Activated CD8-positive, alpha-beta T cell treated with anti-CD3 and anti-CD28 coated beads for 36 hours (primary cell): ENCODE measurements around the gene SF1. TPM values are rescaled to one million over a fixed set of nuclear protein-coding genes. Genes with fewer than 3 reads are reported as not detected.

Experiments used
- ATAC-seq: fragments of 200-7000 bp; cut with Tn5 transposase; one replicate; pipeline ENCODE4 v1.10.0; 2021; ENCODE audit warnings: mild to moderate bottlenecking, moderate library complexity
- CTCF ChIA-PET: fragments of 350-600 bp; sonication (Branson Sonifier 250); formaldehyde crosslinking; loops from one replicate; lab custom pipeline; 2021; ENCODE audit warnings: antibody characterized with exemption; lab: Charles Lee
- POLR2A ChIA-PET: fragments of 350-600 bp; sonication (Branson Sonifier 250); formaldehyde crosslinking; loops from one replicate; lab custom pipeline; 2021; ENCODE audit warnings: antibody characterized with exemption; lab: Charles Lee
- DNase-seq: peaks from one replicate; pipeline ENCODE4 v3.0.0-alpha.2; 2020
- H3K27ac Mint-ChIP-seq: one replicate; pipeline ENCODE4 v1.8.0; 2021; ENCODE audit warnings: mild to moderate bottlenecking, mixed read lengths
- H3K27me3 Mint-ChIP-seq: one replicate; pipeline ENCODE4 v1.8.0; 2021; ENCODE audit warnings: mixed read lengths
- H3K36me3 Mint-ChIP-seq: one replicate; pipeline ENCODE4 v1.8.0; 2021; ENCODE audit warnings: low read depth, mixed read lengths
- H3K4me1 Mint-ChIP-seq: one replicate; pipeline ENCODE4 v1.8.0; 2021; ENCODE audit warnings: low read depth, mixed read lengths
- H3K4me3 Mint-ChIP-seq: one replicate; pipeline ENCODE4 v1.8.0; 2021; ENCODE audit warnings: mild to moderate bottlenecking, moderate library complexity, mixed read lengths
- H3K9me3 Mint-ChIP-seq: one replicate; pipeline ENCODE4 v1.8.0; 2021; ENCODE audit warnings: mixed read lengths
- intact Hi-C: fragments of 100-400 bp; cut with micrococcal nuclease; formaldehyde crosslinking; loops from one replicate; pipeline ENCODE4 v1.10.0; 2022
- total RNA-seq, 2 experiments: library from RNA; stranded (reverse); gene quantifications; one replicate each; pipeline ENCODE4 v1.2.3, GENCODE V29; 2021
- TF ChIP-seq, protein P1 (sequence below): fragments of 200-600 bp; IDR thresholded peaks from one replicate; pipeline ENCODE4 v1.8.0; 2022; ENCODE audit warnings: antibody characterized with exemption, mild to moderate bottlenecking

SF1 gene
- total RNA-seq, 2 experiments from 2014 or later = 325 to 342 TPM

DNA sequence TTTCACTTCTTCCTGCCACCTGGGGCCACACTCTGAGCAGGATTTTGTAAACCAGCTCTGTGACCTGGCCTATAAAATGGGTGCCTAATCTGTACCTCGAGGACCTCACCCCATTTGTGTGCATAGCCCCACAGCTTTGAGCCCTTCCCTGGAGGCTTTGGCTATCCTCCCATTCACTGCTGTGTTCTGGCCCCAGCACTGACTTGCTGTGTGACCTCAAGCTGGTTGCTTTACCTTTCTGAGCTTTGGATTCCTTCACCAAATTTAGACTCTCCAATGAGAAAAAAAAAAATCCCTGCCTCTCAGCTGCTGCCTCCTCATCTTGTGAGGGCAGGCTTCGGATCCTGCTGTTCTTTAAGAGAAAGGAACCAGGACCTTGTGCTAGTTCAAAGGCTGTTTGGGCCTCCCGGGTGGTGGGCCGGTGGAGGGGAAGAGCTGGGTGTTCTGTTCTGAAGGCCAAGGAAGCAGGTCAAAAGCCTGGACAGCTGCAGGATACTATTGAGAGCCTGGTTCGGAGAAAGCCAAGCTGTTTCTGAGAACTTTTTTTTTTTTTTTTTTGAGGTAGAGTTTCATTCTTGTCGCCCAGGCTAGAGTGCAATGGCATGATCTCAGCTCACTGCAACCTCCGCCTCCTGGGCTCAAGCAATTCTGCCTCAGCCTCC lies 17.5 kb downstream of the SF1 start:
- intact Hi-C loops = no loop called here
- Mint-ChIP-seq H3K9me3 (no peaks in the 10 kb centered on the region), H3K27me3 (no peaks in the 10 kb centered on the region), H3K36me3 (peaks cover 34% of the 10 kb centered on the region), H3K4me1 (peaks cover 55% of the 10 kb centered on the region), H3K4me3 (no peak overlapping the region), H3K27ac (peak overlapping the region; percentile 87)
- DNase-seq = no peak
- ChIA-PET POLR2A (interaction anchor here (1.1 to 24.1 kb wide), 3 partner anchors 12 to 117 kb away, joined by 3 to 331 read pairs (median 308); partner anchors contain the start of genes RASGRP2 and SF1), CTCF (interaction anchor here (0.9 to 2.1 kb wide), 2 partner anchors 10 to 16 kb away, joined by 4 to 7 read pairs; partner anchors contain the start of gene RASGRP2)
- TF ChIP-seq, protein P1, sequence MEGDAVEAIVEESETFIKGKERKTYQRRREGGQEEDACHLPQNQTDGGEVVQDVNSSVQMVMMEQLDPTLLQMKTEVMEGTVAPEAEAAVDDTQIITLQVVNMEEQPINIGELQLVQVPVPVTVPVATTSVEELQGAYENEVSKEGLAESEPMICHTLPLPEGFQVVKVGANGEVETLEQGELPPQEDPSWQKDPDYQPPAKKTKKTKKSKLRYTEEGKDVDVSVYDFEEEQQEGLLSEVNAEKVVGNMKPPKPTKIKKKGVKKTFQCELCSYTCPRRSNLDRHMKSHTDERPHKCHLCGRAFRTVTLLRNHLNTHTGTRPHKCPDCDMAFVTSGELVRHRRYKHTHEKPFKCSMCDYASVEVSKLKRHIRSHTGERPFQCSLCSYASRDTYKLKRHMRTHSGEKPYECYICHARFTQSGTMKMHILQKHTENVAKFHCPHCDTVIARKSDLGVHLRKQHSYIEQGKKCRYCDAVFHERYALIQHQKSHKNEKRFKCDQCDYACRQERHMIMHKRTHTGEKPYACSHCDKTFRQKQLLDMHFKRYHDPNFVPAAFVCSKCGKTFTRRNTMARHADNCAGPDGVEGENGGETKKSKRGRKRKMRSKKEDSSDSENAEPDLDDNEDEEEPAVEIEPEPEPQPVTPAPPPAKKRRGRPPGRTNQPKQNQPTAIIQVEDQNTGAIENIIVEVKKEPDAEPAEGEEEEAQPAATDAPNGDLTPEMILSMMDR = no peak
- ATAC-seq = no peak

DNA sequence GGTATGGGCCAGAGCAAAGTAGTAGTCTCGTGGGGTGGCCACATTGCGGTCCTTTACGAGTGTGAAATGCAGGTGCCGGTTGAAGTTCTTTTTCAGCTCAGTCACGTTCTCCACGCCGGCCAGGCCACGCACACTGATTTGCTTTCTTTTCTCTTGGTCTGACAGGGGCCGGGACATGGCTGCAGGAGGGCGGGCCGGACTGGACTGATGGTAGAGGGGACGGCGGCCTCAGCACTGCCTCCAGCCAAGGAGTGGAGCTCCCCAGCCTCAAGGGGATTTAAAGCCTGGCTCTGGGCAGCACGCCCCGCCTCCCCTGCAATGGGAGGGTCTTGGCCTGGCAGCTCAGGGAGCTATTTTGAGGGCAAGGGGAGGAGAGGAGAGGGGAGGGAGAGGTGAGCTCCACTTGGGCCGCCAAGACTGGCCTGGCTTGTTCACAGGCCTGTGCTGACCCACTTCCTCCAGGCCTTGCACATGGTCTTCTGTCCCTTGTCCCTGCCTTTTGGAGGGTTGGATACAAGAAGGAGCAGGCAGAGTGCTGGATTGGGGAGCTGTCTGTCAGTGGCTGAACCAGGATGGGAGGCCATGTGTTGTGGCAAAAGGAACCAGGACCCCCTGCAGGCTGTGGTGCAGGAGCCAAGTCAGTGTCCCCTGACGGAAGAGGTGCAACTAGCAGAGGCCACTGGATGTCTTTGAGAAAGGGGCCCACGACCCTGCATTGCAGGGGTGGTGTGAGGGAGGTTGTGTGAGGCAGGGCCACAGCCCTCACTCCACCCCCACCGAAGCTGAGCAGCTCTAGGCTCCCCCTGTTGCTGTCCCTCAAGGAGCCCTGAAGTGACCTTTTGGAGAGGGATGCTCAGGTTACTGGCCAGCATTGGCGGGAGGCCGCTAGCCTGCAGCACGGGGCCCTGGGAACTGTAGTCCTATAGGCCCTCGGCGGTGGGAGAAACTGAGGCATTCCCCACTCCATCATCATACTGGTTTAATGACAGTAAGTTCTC lies 18.3 kb downstream of the SF1 start, which contains the start of gene PYGM:
TSS of gene PYGM (minus strand) at position 253 of the 998 bp plus-strand sequence. CDS start at position 177, 76 bp downstream.
- CTCF ChIA-PET = interaction anchor here (1.0 to 2.1 kb wide), 6 partner anchors 8 to 24 kb away, joined by 3 to 7 read pairs (median 5); partner anchors contain the start of gene RASGRP2
- H3K9me3 Mint-ChIP-seq = no peaks in the 10 kb centered on the region
- peak within 1 kb of the TSS; percentile 87 for H3K27ac Mint-ChIP-seq
- intact Hi-C loops = no loop called here
- TF ChIP-seq, protein P1 = no peak
- no peak for ATAC-seq
- no peak within 1 kb of the TSS for H3K4me3 Mint-ChIP-seq
- POLR2A ChIA-PET = interaction anchor here (1.1 to 24.1 kb wide), 4 partner anchors 12 to 118 kb away, joined by 3 to 331 read pairs (median 156); partner anchors contain the start of genes RASGRP2 and SF1
- peaks cover 27% of the 10 kb centered on the region for H3K36me3 Mint-ChIP-seq
- H3K4me1 Mint-ChIP-seq = peaks cover 48% of the 10 kb centered on the region
- H3K27me3 Mint-ChIP-seq = no peaks in the 10 kb centered on the region
- DNase-seq = no peak

DNA sequence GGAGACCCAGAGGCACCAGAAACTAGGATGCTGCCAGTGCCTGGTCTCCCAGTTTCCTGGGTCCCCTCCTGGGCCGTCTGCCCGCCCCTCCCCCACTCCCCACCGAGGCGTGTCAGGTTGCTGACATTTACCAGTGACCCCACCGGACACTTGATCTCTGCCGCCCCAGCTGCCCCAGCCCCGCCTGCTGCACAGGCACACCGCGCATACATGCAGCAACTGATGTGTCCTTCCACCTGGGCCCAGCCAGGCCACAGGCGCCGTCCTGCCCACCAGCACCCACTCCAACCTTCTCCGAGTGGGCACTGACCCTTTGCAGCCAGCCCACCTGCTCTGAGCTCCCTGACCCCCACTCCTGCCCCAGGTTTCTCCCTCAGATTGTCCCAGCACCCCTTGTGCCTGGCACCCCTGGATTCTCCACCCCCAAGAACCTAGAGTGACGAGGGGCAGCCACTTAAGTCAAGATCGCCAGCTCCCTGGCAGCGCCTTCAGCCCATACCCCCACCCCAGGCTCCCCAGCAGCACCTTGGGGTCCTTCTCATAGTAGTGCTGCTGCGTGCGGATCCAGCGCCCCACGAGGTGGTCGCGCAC lies 19.1 kb downstream of the SF1 start:
- intact Hi-C loops = no loop called here
- peaks cover 19% of the 10 kb centered on the region for H3K36me3 Mint-ChIP-seq
- no peak for ATAC-seq
- no peak overlapping the region for H3K27ac Mint-ChIP-seq
- no peak overlapping the region for H3K4me3 Mint-ChIP-seq
- H3K27me3 Mint-ChIP-seq = no peaks in the 10 kb centered on the region
- DNase-seq = no peak
- CTCF ChIA-PET = interaction anchor here (1.0 to 1.9 kb wide), 5 partner anchors 9 to 23 kb away, joined by 3 to 7 read pairs (median 4); partner anchors contain the start of gene RASGRP2
- POLR2A ChIA-PET = interaction anchor here (1.4 to 24.1 kb wide), 3 partner anchors 11 to 116 kb away, joined by 3 to 331 read pairs (median 308); partner anchors contain the start of genes RASGRP2 and SF1
- peaks cover 40% of the 10 kb centered on the region for H3K4me1 Mint-ChIP-seq
- TF ChIP-seq, protein P1 = no peak
- H3K9me3 Mint-ChIP-seq = no peaks in the 10 kb centered on the region

DNA sequence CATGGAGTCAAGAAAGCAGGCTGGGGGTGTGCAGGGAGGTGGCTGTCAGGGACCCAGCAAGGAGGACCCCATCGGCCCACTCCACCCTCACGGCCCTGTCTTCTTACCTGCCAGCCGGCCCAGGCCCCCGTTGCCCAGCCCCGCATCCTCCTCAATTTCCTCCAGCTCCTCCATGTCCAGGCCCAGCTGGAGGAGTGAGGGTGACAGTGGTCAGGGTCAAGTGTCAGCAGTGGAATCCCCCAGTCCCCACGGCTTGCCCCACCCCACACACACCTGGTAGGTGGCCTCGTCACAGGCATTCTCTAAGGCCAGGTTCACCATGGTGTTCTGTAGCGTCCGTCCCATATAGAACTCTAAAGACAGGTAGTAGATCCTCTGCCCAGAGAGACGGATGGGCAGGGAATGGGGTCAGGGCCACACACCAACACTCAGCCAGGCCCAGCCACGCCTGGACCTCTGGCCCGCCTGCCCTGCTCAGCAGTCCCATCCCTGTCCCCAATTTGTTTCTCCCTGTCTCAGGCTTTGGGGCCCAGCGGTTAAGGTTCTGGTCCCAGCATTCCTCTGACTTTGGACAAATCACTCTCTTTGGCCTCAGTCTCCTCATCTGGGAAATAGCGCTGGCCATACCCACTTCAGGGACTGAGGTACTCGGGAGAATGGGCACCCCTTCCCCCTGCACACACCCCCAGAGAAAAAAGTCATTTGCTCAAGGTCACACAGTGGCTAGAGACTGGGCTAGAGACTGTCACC lies 19.8 kb downstream of the SF1 start:
- TF ChIP-seq, protein P1 = no peak
- no peak for DNase-seq
- ATAC-seq = no peak
- Mint-ChIP-seq H3K9me3 (no peaks in the 10 kb centered on the region), H3K36me3 (peaks cover 12% of the 10 kb centered on the region), H3K4me1 (peaks cover 33% of the 10 kb centered on the region), H3K4me3 (no peak overlapping the region), H3K27me3 (no peaks in the 10 kb centered on the region), H3K27ac (no peak overlapping the region)
- ChIA-PET POLR2A (interaction anchor here (12.3 to 24.1 kb wide), 2 partner anchors 10 to 15 kb away, joined by 308 to 331 read pairs; partner anchors contain the start of genes RASGRP2 and SF1), CTCF (interaction anchor here (1.9 kb wide), 1 partner anchor 12 kb away, joined by 7 read pairs; no protein-coding TSS in a partner anchor)
- intact Hi-C loops = no loop called here
